GM19328 (cell line): ENCODE results near the gene TSC22D2.
A peak's percentile ranks its signal among the peaks of the same experiment; 100 is the strongest.

Experiments used
- ATAC-seq: cut with Tn5 transposase; IDR thresholded peaks from one replicate; pipeline ENCODE4 v1.9.1; 2021; ENCODE audit warnings: mild to moderate bottlenecking, moderate library complexity; ENCODE audit not compliant: unreplicated experiment

The TSC22D2 gene

GRCh38 chr3:150408221-150409124 lies at the start of gene TSC22D2:
TSS of gene TSC22D2 (plus strand) at chr3:150408298. CDS start at chr3:150409351, 1,053 bp downstream.
- peak; percentile 54 for ATAC-seq

GRCh38 chr3:150359381-150359780 lies 48.7 kb upstream of the TSC22D2 start:
- ATAC-seq = no peak

GRCh38 chr3:150360966-150361365 lies 47.1 kb upstream of the TSC22D2 start:
- ATAC-seq = no peak

GRCh38 chr3:150362515-150363302 lies 45.4 kb upstream of the TSC22D2 start:
- no peak for ATAC-seq

- ATAC-seq = no peak
These were observed 44.7 kb upstream of the TSC22D2 start for GRCh38 chr3:150363420-150363819.

GRCh38 chr3:150365132-150365604 lies 42.9 kb upstream of the TSC22D2 start:
- ATAC-seq = no peak

DNA sequence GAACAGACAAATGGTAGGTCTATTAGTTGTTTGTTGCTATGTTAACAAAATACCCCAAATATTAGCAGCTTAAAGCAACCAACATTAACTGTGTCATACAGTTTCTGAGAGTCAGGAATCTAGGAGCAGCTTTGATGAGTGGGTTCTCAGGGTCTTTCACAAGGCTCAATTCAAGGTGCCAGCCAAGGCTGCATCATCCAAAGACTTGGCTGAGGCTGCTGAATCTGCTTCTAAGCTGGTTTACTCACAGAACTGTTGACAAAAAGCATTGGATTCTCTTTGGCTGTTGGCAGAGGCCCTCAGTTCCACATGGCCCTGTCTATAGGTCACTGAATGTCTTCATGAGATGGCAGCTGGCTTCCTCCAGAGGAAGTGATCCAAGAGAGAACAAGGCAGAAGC lies 40.3 kb upstream of the TSC22D2 start:
- ATAC-seq = no peak

DNA sequence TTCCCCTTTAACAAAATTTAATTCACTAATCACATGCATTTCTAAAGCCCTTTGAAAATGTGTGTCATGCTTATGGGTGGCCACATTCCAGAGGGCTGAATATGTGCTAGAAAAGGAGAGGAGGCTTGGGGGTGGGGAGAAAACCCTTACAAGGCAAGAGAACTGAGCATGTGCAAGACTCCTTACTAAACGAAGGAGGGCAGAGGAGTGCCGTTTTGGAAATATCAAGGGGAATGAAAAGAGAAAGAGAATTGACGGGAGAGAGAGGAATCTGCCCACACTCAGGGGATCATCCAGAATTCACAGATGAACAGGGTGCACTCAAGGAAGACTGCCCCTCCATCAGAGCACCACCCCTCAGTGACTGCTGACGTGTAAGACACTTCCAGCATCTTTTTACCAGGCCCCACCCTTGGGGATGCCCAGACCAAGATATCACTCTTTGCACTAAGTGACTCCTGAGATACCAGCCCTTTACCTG lies 37.9 kb upstream of the TSC22D2 start:
- no peak for ATAC-seq

DNA sequence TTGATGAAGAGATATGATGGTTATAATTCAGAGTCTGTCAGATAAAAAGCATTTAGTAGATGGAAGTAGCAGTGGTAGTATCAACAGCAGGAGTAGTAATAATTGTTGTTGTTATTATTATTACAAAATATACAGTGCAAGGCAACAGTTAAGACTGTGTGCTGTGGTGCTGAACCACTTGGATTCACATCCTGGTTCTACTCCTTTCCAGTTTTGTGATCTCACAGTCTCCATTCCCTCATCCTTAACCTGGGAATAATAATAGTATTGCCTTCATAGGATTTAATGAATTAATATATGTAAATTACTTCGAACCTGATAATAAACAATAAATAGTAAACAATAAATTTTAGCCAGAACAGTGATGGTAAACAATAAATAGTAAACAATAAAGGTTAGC lies 37.1 kb upstream of the TSC22D2 start:
- no peak for ATAC-seq

DNA sequence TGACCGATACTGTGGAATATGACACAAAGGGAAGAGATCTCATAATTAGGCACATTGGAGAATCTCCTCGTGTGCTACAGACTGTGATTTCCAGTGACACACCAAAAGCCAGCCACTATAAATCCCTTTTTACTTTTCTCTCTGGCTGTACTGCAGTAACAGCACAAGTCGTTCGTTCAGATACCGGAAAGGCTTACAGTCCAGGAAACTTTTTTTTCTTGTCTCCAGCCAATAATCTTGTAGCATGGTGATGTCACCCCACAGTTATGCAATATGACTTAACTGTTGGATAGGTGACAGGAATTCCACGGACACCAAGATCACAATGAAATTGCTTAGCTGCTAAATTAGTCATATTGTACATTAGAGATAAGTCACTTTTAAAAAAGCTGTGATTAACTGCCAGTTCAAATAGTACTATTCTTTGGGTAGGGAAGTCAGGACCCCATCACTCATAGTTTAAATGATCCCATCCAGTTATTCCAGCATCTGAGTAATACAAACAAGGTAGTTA lies 36.3 kb upstream of the TSC22D2 start:
- ATAC-seq = no peak

DNA sequence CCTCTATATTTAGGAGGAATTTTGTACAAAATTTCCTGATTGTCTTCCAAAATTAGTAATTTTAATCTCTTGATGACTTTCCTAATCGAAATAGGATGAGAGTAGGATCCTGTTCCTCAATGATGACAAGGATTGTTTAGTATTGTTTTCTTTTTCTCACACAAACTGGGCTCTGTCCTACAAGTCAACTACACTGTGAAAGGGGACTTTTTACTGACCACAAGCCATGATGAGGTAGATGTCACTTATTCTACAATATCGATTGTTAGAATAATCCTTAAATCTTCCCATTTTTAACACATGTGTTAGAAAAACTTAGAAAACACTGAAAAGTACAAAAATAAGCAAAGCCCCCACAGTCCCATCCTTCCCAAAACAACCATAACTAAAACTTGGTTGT lies 35.8 kb upstream of the TSC22D2 start:
- no peak for ATAC-seq

DNA sequence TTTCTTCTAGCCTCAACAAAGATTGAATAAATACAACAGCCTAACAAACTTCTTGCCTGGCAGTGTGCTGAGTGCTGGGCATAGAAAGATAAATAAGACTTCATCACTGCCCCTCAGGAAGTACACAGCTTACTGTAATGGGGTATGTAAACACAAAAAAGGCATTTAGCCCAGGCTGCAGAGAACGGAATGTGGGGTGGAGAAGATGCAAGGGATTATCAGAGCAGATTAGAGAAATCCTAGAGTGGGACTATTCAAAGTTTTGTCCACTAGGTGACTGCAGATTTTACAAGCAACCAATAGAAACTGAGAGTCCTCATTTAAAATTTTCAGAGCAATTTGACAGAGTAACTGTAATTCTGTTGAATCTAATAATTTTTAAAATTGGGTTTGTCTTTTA lies 35.4 kb upstream of the TSC22D2 start:
- no peak for ATAC-seq

DNA sequence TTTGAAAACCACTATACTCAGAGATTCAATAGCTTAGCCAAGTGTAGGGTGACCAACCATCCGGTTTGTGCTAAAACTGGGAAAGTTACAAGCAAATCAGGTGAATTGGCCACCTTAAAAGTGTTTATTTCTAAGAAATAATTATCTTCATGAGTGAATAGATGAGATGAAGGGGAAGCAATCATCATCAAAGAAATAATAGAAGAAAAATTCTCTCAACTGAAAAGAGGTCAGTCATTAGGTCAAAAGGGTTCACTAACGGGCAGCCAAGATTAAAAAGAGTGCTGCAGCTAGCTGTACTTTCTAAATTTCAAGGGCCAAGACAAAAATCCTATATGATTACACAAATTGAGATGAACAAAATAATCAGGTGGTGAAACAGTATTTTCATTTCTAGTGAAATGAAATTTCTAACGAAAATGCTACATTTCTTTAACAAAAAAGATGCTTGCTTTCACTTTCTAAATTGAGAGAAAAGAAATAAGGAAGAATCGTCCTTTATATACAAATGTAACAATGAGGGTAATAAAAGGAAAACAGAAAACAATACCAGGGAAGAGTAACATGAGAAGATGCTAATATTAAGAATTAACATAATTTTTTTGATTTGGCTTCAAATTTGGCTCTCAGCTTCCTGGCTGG lies 34.7 kb upstream of the TSC22D2 start:
- ATAC-seq = no peak

DNA sequence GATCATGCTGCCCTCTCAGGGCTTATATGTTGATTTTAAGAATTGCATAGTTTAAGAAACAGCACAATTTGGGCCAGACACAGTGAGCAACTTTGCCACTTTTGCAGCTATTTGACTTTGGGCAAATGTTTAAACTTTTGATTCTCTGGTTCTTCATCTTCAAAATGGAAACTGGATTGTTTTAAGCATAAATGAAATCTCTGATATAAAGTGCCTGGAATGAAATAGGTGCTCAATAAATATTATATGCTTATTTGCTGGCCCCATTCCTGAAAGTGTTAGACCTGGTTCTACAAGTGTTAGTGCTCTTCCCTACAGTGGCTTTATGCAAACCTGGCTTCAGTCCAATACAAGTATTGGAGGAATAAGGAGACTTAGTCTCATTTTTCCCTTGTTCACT lies 33.1 kb upstream of the TSC22D2 start:
- ATAC-seq = no peak

DNA sequence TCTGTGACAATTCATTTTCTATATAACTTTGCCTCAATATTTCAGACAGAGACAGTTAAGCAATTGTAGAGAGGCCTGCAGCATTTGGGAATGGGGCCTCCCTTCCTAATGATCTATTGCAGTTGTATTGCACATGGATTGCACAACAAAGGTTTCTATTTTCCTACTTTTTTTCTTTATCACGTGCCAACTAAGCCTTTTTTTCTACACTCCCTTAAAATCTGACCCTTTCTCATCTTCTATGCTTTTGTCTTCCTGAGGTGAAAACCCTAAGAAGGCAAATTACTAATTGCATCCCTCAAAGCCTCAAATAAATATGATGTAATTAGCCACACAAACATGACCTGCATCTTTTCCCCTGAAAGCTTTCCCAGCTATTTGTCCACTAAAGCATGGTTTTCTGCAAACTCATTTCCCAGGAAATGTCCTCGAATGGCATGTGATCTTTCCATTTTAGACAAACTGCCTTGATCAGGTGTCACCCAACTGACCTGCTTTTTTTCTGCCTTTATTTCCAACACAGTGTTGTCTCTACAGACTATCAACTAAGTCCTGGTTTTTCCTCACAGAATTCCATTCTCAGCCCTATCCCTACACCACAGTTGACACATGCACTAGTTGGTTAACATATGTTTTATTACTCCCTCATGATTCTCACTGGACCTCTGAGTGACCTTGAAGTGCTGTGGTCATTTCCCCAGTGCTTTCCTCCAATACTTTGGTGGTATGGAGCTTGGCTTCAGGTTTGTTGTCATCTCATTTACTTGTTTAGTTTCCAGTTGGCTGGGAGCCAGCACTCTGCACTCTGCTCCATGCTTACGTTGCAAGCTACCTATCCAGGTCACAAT lies 31.9 kb upstream of the TSC22D2 start:
- no peak for ATAC-seq

DNA sequence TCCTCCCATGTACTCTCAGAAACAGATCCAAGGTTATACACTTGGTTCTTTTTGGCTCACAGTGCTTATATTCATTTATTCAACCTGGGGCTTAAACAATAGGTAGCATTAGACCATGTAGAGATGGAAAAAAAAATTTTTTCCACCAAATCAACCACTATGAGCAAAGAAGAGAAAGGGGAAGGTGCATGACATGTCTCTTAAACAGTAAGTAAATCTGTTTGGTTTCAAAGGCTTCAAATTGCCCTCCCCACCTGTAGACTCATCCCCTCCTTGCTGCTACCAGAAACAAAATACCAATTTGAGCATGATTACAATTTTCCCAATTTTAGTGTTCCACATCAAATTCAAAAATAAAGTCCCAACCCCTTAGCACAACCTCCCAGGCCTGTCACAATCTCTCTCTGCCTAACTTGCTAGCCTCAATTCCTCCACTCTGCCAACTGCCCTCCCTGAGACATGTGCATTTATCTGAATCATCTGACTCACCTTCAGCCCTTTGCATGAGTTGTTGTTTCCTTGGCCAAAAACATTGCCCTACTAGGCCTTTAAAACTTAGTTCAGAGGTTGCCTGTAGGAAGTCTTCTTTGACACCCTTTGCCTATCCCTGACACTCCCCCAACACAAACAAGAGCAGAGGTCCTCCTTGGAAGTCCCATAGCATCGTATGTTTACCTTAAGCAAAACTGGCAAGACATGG lies 30.3 kb upstream of the TSC22D2 start:
- ATAC-seq = no peak

DNA sequence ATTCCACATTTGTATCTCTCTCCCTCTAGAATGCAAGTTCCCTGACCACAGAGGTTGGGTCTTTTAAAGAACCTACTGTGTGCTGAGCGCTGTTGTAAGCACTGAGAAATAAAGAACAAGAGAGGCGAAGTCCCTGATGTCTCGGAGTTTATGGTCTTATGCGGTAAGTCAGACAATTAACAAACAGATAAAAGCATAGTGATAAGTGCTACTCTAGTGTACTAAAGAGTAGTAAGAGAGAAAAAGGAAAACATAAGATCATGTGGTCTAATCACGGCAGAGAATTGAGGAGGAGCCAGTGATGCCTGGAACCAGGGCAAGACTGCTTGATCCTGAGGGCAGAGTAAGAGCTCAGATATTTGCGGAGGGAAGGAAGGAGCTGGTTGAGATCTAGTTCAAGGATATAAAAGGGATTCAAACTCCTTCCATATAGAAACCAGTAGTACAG lies 29.8 kb upstream of the TSC22D2 start:
- ATAC-seq = no peak

DNA sequence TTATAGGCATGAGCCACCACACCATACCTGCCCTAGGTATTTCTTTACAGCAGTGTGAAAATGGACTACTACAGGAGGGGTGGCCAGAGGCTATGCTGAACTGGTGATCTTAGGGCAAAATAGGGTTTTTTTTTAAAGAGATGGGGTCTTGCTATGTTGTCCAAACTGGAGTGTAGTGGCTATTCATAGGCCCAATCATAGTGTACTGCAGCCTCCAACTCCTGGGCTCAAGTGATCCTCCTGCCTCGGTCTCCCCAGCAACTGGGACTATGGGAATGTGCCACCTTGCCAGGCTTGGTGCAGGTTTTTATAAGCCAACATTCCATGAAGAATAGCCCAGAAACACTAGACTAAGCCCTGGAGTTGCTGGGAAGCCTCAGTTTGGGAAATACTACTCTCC lies 28.6 kb upstream of the TSC22D2 start:
- no peak for ATAC-seq
